ENCODE data around the gene LCE3C. TPM values are rescaled to one million over a fixed set of nuclear protein-coding genes. Genes with fewer than 3 reads are reported as not detected.

The LCE3C gene
- total RNA-seq, 1 experiment from 2014 or later: not detected

Small RNAs within 50 kb of the gene (small RNA-seq; reads per million reads assigned to genes)
- 0 reads per million in 2 experiments for gene LCE3A
- gene LCE3B: 0 reads per million in 2 experiments

Other genes with a start within 250 kb of the LCE3C start
- gene FLG2, start 240.2 kb upstream of the LCE3C start, total RNA-seq (2014; rRNA removed; shearing (Covaris generic)): under 0.01 TPM in 1 of 2 replicates, not detected in the other
- not detected in 2 replicates for gene CRNN, start 186.0 kb upstream of the LCE3C start, total RNA-seq (2014; rRNA removed; shearing (Covaris generic))
- not detected in 2 replicates for gene LCE5A, start 89.4 kb upstream of the LCE3C start, total RNA-seq (2014; rRNA removed; shearing (Covaris generic))
- not detected in 2 replicates for gene CRCT1, start 85.8 kb upstream of the LCE3C start, total RNA-seq (2014; rRNA removed; shearing (Covaris generic))
- not detected in 2 replicates for gene LCE3E, start 33.5 kb upstream of the LCE3C start, total RNA-seq (2014; rRNA removed; shearing (Covaris generic))
- gene LCE3D, start 19.7 kb upstream of the LCE3C start, total RNA-seq (2014; rRNA removed; shearing (Covaris generic)): not detected in 2 replicates
- not detected in 2 replicates for gene LCE3B, start 13.6 kb downstream of the LCE3C start, total RNA-seq (2014; rRNA removed; shearing (Covaris generic))
- gene LCE3A, start 22.9 kb downstream of the LCE3C start, total RNA-seq (2014; rRNA removed; shearing (Covaris generic)): not detected in 2 replicates
- not detected in 2 replicates for gene LCE2D, start 63.1 kb downstream of the LCE3C start, total RNA-seq (2014; rRNA removed; shearing (Covaris generic))
- gene LCE2C, start 75.0 kb downstream of the LCE3C start, total RNA-seq (2014; rRNA removed; shearing (Covaris generic)): not detected in 2 replicates
- gene LCE2B, start 85.9 kb downstream of the LCE3C start, total RNA-seq (2014; rRNA removed; shearing (Covaris generic)): not detected in 2 replicates
- not detected in 2 replicates for gene LCE2A, start 98.1 kb downstream of the LCE3C start, total RNA-seq (2014; rRNA removed; shearing (Covaris generic))
- not detected in 2 replicates for gene LCE4A, start 107.9 kb downstream of the LCE3C start, total RNA-seq (2014; rRNA removed; shearing (Covaris generic))
- not detected in 2 replicates for gene KPRP, start 157.8 kb downstream of the LCE3C start, total RNA-seq (2014; rRNA removed; shearing (Covaris generic))
- not detected in 2 replicates for gene LCE1F, start 174.9 kb downstream of the LCE3C start, total RNA-seq (2014; rRNA removed; shearing (Covaris generic))
- gene LCE1E, start 186.0 kb downstream of the LCE3C start, total RNA-seq (2014; rRNA removed; shearing (Covaris generic)): not detected in 2 replicates
- not detected in 2 replicates for gene LCE1D, start 196.5 kb downstream of the LCE3C start, total RNA-seq (2014; rRNA removed; shearing (Covaris generic))
- not detected in 2 replicates for gene LCE1C, start 206.4 kb downstream of the LCE3C start, total RNA-seq (2014; rRNA removed; shearing (Covaris generic))
- not detected in 2 replicates for gene LCE1B, start 211.7 kb downstream of the LCE3C start, total RNA-seq (2014; rRNA removed; shearing (Covaris generic))
- gene LCE1A, start 227.2 kb downstream of the LCE3C start, total RNA-seq (2014; rRNA removed; shearing (Covaris generic)): not detected in 2 replicates
- gene LCE6A, start 242.6 kb downstream of the LCE3C start, total RNA-seq (2014; rRNA removed; shearing (Covaris generic)): not detected in 2 replicates

All from NCI-H460 (cell line).